GM21786 (cell line): Measurements from ENCODE around the gene BRIP1.
"Not testable (repeated sequence)": the region's sequence is repeated elsewhere in the genome, so short reads cannot be mapped to it uniquely, and the experiment has no call there.

Experiments
- ATAC-seq: cut with Tn5 transposase; IDR thresholded peaks from one replicate; pipeline ENCODE4 v1.9.1; 2021; ENCODE audit not compliant: unreplicated experiment

The BRIP1 gene

DNA sequence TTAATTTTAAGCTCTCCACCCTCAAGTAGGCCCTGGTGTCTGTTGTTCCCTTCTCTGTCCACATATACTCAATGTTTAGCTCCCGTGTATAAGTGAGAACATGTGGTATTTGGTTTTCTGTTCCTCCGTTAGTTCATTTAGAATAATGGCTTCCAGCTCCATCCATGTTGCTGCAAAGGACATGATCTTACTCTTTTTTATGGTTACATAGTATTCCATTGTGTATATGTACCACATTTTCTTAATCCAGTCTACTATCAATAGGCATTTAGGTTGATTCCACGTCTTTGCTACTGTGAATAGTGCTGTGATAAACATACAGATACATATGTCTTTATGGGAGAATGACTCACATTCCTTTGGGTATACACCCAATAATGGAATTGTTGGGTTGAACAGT is 160.9 kb downstream of the BRIP1 start:
- ATAC-seq = no peak

DNA sequence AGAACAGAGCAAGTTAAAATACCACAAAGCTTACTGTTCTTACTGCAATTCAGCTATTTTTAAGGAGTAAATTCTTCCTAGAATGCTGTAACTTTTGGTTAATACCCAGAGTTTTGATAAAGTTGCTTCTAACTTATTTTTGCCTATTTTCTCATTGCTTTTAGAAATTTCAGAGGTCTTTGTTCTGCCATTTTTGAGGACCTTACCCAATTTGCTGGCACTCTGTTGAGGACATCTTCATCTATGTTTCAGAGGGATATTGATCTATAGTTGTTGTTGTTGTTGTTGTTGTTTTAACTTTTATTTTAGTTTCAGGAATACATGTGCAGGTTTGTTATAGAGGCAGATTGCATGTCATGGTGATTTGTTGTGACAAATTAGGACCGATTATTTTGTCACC is 161.3 kb downstream of the BRIP1 start:
- no peak for ATAC-seq

DNA sequence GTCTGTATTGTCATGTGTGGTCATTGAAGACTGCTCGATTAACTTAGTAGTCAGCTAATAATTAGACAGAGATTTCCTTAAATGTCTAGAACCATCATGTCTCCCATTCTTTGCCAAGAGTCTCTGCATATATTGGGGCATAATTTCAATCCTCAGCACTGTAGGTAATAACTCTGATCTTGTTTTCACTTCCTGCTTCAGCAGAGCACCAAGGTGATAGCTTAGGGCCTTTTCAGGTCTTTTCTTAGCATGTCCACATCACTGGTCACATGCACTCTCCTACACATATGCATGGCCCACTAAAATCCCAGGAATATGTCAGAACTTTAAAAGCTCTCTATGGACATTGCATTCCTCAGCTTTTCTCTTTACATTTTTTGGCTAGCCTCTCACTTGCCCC is 162.0 kb downstream of the BRIP1 start:
- ATAC-seq = no peak

DNA sequence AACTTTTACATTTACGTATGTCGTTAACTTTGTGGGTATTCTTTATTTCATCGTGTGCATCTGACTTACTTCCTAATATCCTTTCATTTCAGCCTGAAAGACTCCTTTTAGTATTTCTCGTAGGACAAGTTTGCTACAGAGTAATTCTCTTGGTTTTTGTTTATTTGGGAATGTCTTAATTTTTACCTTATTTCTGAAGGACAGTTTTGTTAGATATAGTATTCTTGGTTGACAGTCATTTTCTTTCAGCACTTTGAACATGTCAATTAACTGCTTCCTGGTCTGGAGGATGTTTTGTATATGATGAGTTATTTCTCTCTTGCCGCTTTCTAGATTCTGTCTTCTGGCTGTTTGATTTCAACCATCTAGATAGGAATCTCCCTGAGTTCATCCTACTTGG is 163.1 kb downstream of the BRIP1 start:
- no peak for ATAC-seq

DNA sequence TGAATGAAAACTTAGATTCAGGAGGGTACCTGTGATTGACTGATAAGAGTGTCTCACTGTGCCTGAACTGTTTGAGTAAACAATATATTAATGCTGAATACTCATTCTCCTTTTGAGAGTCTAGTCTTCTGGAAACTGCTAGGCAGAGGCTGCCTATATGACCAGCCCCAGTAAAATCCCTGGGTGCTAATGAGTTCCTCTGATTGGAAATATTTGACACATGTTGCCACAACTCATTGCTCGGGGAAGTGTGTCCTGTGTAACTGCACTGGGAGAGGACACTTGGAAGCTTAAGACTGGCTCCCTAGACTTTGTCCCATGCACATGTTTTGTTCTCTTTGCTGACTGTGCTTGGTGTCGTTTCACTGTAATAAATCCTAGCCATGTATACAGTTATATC is 163.6 kb downstream of the BRIP1 start:
- no peak for ATAC-seq

DNA sequence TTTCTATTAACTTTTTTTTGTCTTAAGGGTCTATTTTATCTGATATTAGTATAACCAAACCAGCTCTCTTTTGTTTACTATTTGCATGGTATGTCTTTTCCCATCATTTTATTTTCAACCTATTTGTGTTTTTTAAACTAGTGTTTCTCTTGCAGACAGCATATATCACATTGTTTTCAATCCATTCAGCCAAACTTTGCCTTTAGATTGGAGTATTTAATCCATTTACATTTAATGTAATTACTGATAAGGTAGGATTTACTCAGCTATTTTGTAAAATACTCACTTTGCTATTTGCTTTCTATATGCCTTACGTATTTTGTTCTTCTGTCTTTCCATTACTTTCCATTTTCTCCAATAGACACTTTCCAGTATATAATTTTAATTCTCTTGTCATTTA is 164.3 kb downstream of the BRIP1 start:
- no peak for ATAC-seq

DNA sequence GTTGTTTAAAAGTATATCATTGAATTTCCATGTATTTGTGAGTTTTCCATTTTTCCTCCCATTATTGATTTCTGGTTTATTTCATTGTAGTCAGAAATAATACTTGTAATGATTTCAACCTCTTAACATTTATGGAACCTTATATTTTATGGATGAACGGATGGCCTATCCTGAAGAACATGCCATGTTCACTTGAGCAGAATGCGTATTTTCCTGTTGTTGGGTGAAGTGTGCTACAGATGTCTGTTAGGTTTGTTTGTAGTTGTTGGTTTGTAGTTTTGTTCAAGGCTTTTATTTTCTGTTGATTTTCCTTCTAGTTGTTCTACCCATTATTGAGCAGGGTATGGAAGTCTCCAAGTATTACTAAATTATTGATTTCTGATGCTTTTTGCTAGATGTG is 165.1 kb downstream of the BRIP1 start:
- ATAC-seq = no peak

DNA sequence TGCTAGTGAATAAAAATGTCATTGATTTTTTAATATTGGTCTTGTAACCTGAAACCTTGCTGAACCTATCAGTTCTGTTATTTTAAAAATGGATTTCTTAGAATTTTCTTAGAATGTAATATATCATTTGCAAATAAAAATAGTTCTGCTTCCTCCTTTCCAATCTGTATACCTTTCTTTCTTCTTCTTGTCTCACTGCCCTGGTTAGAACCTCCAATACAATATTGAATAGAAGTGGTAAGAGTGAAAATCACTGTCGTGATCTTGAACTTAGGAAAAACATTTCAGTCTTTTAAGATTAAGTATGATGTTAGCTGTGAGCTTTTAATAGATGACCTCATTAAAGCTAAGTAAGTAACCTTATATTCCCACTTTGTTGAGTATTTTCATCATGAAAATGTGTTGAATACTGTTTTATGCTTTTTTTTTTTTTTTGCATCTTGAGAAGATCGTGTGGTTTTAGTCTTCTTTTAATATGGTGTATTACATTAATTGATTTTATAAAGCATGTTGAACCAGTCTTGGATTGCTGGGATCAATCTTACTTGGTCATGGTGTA is 167.5 kb downstream of the BRIP1 start:
- ATAC-seq = no peak

DNA sequence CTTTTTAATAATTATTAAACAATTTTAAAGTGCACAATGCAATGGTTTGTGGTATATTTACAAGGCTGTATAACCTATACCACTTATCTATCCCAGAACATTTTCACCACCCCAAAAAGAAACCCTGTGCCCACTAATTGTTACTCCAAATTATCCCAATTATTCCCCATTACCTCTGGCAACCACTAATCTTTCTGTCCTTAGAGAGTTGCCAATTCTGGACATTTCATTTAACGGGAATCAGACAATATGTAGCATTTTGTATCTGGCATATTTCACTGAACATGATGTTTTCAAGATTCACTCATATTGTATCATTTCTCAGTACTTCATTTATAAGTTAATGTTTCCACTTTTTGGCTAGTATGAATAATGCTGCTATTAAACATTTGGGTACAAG is 169.2 kb downstream of the BRIP1 start:
- ATAC-seq = no peak

DNA sequence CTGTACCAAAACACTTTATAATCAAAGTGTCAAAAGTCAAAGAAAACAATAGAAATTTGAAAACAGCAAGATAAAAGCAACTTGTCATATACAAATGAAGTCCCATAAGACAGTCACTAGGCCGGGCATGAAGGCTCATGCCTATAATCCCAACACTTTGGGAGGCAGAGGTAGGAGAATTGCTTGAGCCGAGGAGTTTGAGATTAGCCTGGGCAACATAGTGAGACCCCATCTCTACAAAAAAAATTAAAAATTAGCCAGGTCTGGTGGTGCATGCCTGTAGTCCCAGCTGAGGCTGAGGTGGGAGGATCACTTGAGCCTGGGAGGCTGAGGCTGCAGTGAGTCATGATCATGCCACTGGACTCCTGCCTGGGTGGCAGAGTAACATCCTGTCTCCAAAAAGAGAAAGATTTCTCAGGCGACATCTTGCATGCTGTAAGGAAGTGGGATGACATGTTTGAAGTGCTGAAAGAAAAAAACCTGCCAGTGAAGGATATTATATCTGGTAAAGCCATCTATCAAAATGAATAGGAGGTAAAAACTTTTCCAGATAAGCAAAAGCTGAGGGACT is 173.6 kb downstream of the BRIP1 start:
- ATAC-seq = no peak

DNA sequence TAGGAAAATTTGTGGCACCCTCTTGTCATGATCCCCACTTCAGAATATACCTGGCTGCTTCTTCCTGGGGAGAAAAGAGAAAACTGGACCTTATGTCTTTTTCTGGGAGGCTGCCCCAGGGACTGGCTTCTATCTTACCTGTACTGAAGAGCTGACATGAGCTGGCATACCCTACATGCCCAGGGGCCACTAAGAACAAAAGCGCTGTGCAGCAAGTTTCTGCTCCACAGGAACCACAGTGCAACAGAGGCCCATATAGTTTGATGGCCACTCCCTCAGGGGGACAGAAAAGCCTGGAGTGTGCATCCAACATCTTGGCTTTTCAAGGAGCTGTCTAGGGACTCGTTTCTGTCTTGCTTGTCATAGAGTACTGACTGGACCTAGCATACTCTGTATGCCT is 175.6 kb downstream of the BRIP1 start:
- no peak for ATAC-seq

DNA sequence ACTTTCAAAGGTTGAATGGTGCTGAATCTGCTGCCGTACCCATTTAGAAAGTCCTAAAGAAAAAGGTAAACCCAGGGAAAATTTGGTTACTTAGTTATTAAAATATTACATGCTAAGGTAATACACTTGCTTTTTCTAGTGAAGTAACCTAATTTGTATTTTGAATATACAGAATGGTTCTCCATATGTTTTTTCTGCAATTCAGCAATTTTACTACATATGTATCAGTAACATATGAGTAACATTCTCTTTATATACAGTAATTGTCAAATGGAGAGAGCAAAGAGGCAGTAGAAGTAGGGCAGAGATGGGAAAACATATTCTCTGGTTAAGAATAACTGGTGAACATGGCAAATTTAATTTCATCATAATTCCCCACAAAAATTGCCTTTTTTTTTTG is 177.2 kb downstream of the BRIP1 start:
- ATAC-seq = no peak

DNA sequence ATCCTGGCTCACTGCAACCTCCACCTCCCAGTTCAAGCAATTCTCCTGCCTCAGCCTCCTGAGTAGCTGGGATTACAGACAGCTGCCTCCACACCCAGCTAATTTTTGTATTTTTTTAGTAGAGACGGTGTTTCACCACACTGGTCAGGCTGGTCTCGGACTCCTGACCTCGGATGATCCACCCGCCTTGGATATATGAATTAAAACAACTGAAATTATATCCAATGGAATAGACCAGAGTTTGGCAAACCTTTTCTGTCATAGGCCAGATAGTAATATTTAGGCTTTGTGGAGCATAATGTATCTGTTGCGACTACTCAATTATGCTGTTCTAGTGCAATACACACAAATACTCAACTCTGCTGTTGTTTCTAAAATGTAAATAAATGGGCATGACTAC is 178.5 kb downstream of the BRIP1 start:
- no peak for ATAC-seq

DNA sequence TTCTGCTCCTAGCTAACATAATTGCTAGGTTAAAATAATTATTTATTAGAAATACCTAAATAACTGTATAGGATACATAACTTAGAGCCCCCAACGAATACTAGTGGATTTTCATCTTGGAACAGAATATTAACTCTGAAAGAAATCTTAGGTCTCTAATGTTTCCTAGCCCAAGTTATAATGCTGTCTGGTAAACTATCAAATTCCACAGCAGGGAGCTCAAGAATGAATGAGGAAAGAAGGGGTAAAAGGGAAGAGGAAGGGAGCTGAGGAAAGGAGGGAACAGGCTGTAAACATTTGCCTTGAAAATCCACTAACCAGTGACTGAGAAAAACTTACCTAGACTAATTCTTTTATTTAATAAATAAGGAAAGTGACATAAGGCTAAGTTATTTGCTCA is 179.2 kb downstream of the BRIP1 start:
- ATAC-seq = no peak

DNA sequence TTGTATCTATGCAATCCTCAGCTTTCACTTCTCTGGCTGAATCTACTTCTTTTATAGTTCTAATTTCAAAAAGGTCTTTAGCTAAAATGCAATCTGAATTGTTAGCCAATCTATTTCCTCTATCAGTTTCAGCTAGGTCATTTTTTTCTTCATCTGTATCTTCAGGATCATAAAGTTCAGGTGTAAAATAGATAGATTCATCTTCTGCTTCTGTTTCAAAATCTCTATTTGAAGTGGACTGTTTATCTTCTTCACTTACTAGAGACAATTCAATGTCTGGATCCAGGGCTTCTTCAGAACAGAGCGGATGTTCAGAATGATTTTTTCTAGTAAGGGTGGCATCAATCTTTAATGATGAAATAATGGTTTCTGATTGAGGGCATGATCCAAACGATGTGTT is 179.9 kb downstream of the BRIP1 start:
- no peak for ATAC-seq

DNA sequence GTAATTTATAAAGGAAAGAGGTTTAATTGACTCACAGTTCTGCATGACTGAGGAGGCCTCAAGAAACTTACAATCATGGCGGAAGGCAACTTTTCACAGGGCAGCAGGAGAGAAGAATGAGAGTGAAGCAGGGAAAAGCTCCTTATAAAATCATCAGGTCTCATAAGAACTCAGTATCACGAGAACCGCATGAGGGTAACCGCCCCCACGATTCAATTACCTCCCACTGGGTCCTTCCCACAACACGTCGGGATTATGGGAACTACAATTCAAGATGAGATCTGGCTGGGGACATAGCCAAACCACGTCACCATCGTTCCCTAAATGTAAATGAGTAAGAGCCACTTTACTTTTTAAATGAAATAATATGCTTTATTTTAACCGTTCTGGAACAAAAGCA is 182.4 kb downstream of the BRIP1 start:
- no peak for ATAC-seq

DNA sequence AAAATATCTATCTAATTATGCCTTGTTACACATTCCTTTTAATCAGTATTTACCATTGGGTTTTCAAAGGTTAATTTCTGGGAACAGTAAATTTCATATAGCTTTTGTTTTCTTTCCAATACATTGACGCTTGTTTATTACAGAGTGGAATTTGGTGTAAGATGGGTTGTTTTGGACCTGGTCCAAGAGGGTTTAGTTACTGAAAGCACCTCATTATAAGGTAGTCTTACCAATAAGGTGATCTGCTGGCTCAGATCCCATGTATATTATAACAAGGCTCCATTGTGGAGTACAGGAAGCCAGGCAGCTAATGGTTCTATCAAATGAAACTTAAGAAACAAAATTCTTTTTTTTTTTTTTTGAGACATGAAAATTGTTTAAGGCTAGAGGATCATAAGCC is 185.0 kb downstream of the BRIP1 start:
- ATAC-seq = no peak

DNA sequence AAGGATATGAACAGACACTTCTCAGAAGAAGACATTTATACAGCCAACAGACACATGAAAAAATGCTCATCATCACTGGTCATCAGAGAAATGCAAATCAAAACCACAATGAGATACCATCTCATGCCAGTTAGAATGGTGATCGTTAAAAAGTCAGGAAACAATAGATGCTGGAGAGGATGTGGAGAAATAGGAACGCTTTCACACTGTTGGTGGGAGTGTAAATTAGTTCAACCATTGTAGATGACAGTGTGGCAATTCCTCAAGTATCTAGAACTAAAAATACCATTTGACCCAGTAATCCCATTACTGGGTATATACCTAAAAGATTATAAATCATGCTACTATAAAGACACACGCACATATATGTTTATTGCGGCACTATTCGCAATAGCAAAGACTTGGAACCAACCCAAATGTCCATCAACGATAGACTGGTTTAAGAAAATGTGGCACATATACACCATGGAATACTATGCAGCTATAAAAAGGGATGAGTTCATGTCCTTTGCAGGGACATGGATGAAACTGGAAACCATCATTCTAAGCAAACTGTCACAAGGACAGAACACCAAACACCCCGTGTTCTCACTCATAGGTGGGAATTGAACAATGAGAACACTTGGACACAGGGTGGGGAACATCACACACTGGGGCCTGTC is 186.0 kb downstream of the BRIP1 start:
- not testable (repeated sequence) for ATAC-seq

DNA sequence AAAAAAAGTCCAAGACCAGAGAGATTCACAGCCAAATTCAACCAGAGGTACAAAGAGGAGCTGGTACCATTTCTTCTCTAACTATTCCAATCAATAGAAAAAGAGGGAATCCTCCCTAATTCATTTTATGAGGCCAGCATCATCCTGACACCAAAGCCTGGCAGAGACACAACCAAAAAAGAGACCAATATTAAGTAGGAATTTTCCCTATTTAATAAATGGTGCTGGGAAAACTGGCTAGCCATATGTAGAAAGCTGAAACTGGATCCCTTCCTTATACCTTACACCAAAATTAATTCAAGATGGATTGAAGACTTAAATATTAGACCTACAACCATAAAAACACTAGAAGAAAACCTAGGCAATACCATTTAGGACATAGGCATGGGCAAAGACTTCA is 186.8 kb downstream of the BRIP1 start:
- ATAC-seq = not testable (repeated sequence)

DNA sequence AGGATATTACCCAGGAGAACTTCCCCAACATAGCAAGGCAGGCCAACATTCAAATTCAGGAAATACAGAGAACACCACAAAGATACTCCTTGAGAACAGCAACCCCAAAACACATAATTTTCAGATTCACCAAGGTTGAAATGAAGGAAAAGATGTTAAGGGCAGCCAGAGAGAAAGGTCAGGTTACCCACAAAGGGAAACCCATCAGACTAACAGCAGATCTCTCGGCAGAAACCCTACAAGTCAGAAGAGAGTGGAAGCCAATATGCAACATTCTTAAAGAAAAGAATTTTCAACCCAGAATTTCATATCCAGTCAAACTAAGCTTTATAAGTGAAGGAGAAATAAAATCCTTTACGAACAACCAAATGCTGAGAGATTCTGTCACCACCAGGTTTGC is 188.7 kb downstream of the BRIP1 start:
- not testable (repeated sequence) for ATAC-seq

DNA sequence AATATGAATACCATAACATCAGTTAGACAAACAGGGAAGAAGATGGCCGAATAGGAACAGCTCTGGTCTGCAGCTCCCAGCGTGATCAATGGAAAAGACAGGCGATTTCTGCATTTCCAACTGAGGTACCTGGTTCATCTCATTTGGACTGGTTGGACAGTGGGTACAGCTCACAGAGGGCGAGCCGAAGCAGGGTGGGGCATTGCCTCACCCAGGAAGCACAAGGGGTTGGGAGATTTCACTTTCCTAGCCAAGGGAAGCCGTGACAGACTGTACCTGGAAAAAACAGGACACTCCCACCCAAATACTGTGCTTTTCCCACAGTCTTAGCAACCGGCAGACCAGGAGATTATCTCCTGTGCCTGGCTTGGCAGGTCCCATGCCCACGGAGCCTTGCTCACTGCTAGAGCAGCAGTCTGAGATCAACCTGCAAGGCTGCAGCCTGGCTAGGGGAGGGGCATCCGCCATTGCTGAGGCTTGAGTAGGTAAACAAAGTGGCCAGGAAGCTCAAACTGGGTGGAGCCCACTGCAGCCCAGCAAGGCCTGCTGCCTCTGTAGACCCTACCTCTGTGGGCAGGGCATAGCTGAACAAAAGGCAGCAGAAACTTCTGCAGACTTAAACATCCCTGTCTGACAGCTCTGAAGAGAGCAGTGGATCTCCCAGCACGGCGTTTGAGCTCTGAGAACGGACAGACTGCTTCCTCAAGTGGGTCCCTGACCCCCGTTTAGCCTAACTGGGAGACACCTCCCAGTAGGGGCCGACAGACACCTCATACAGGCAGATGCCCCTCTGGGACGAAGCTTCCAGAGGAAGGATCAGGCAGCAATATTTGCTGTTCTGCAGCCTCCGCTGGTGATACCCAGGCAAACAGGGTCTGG is 190.1 kb downstream of the BRIP1 start:
- ATAC-seq = not testable (repeated sequence)

DNA sequence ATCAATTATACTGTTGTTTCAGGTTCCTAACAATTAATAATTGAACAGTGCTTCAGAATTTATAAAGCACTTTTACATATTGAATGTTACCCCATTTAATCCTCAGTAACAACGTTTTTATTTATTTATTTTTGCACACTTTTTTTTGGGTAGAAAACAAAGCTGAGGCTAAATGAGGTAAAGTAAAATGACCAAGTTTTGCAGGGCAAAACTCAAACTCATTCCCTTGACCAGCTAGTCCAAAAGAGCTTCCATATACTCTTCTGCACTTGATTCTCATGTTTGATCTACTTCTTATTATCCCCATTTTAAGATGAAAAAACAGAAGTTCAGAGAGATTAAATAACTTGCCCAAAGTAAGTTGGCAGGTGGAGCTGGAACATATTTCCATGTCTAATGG is 191.2 kb downstream of the BRIP1 start:
- ATAC-seq = no peak
